ENCODE measurements around the gene HPS4.
"Not testable (repeated sequence)": the region's sequence is repeated elsewhere in the genome, so short reads cannot be mapped to it uniquely, and the experiment has no call there.

HPS4 gene

GRCh38 chr22:26439559-26439958 lies 44.0 kb downstream of the HPS4 start:
- no peak for DNase-seq

- not testable (repeated sequence) for DNase-seq
Observed at GRCh38 chr22:26438776-26439175, 44.8 kb downstream of the HPS4 start.

- no peak for DNase-seq
Observed at GRCh38 chr22:26437694-26438392, 45.7 kb downstream of the HPS4 start.

GRCh38 chr22:26436903-26437515 lies 46.6 kb downstream of the HPS4 start:
- DNase-seq: no peak

- DNase-seq: no peak
Observed at GRCh38 chr22:26435327-26436093, 48.1 kb downstream of the HPS4 start.

GRCh38 chr22:26433805-26434204 lies 49.8 kb downstream of the HPS4 start:
- DNase-seq: no peak

- no peak for DNase-seq
Observed at GRCh38 chr22:26432619-26433311, 50.8 kb downstream of the HPS4 start.

- DNase-seq: no peak
Observed at GRCh38 chr22:26431261-26431995, 52.2 kb downstream of the HPS4 start.

- no peak for DNase-seq
Observed at GRCh38 chr22:26430600-26430999, 53.0 kb downstream of the HPS4 start.

- no peak for DNase-seq
Observed at GRCh38 chr22:26429458-26430286, 53.9 kb downstream of the HPS4 start.

- peak; percentile 82 for DNase-seq
Observed at GRCh38 chr22:26428515-26429457, 54.8 kb downstream of the HPS4 start, which contains the start of gene ASPHD2. TSS of gene ASPHD2 (plus strand) at chr22:26429260. CDS start at chr22:26433616, 4,356 bp downstream.

- DNase-seq: no peak
Observed at GRCh38 chr22:26426924-26427323, 56.7 kb downstream of the HPS4 start.

- no peak for DNase-seq
Observed at GRCh38 chr22:26418620-26419019, 65.0 kb downstream of the HPS4 start.

- no peak for DNase-seq
Observed at GRCh38 chr22:26417406-26417805, 66.2 kb downstream of the HPS4 start.

GRCh38 chr22:26416670-26417276 lies 66.8 kb downstream of the HPS4 start:
- no peak for DNase-seq

- DNase-seq: no peak
Observed at GRCh38 chr22:26416256-26416655, 67.3 kb downstream of the HPS4 start.

GRCh38 chr22:26414347-26414746 lies 69.2 kb downstream of the HPS4 start:
- DNase-seq: no peak

GRCh38 chr22:26410386-26410785 lies 73.2 kb downstream of the HPS4 start:
- DNase-seq: no peak

- no peak for DNase-seq
Observed at GRCh38 chr22:26409719-26410335, 73.8 kb downstream of the HPS4 start.
